Central memory CD8-positive, alpha-beta T cell (primary cell): ENCODE results near the gene GLYATL1B.
A peak's percentile ranks its signal among the peaks of the same experiment; 100 is the strongest.
"Not testable (repeated sequence)": the region's sequence is repeated elsewhere in the genome, so short reads cannot be mapped to it uniquely, and the experiment has no call there.

Experiments used
- ATAC-seq: fragments of 150-1000 bp; cut with Tn5 transposase; replicated peaks from 2 replicates; pipeline ENCODE4 v1.10.0; 2022; ENCODE audit warnings: mild to moderate bottlenecking, moderate FRiP score, moderate number of reproducible peaks; ENCODE audit not compliant: poor library complexity, severe bottlenecking; ENCODE audit errors: extremely low read depth
- DNase-seq, 2 donors: peaks; one replicate each; pipeline ENCODE4 v3.0.0; 2021; ENCODE audit warnings: low spot score in 2 of 2
- H3K27ac Mint-ChIP-seq: one replicate; pipeline ENCODE4 v1.8.0; 2022; ENCODE audit warnings: low read depth, mild to moderate bottlenecking, moderate library complexity, mixed read lengths
- H3K27me3 Mint-ChIP-seq: one replicate; pipeline ENCODE4 v1.8.0; 2022; ENCODE audit warnings: mixed read lengths
- H3K36me3 Mint-ChIP-seq: one replicate; pipeline ENCODE4 v1.8.0; 2022; ENCODE audit warnings: mild to moderate bottlenecking, moderate library complexity, mixed read lengths; ENCODE audit not compliant: insufficient read depth
- H3K4me1 Mint-ChIP-seq: one replicate; pipeline ENCODE4 v1.8.0; 2022; ENCODE audit warnings: mixed read lengths
- H3K4me3 Mint-ChIP-seq: one replicate; pipeline ENCODE4 v1.8.0; 2022; ENCODE audit warnings: mild to moderate bottlenecking, moderate library complexity, mixed read lengths
- H3K9me3 Mint-ChIP-seq: one replicate; pipeline ENCODE4 v1.8.0; 2022; ENCODE audit warnings: mixed read lengths

The GLYATL1B gene

DNA sequence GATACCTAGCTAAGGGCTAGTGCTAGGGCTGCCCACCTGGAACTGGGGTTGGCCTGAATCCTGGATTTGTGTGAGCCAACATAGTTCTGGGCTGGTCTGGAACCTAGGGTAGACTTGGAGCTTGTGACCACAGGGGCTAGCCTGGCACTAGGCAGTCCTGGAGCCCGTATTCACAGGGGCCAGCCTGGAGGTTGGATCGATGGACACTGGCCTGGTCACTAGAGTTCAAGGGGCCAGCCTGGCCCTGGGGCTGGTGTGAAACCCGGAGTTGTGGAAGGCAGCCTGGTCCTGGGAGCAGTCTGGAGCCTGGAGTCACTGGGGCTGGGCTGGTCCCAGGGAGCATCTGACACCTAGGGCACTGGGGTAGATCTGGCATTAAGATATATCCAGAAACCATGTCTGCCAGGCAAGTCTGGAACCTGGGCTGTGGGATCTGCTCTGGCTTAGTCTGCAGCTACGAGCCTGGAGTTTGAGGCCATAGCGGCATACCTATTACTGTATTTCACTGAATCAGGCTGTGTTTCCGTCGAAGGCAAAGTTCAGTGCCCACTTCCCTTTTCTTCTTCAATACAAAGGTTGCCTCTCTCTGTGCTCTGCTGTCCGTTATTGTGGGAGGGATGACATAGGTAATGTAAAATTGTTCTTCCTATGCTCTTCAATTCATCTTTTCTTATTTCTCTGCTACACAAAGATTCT lies 9.1 kb upstream of the GLYATL1B start:
- no peaks in the 10 kb centered on the region for H3K36me3 Mint-ChIP-seq
- H3K27me3 Mint-ChIP-seq: peaks cover 75% of the 10 kb centered on the region
- no peak for ATAC-seq
- H3K4me3 Mint-ChIP-seq: no peak overlapping the region
- no peak for DNase-seq
- H3K27ac Mint-ChIP-seq: no peak overlapping the region
- no peaks in the 10 kb centered on the region for H3K9me3 Mint-ChIP-seq
- no peaks in the 10 kb centered on the region for H3K4me1 Mint-ChIP-seq

DNA sequence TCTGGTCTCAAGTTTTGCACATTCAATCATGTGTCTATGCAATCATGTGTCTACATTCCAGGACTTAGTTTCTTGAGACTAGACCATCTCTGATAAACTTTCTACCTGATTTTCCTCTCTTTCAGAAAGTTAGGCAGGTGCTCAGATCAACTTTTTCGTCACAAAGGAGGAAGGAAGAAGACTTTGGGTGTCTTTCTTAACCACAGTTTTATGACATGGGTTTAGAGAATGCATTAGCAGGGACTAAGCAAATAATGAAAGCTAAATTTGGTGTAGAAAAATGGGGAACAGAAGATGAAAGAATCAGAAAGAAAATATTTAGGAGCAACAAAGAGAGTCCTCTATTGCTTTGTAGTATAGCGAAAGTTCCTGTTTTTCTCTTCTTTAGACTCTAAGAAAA lies 7.7 kb upstream of the GLYATL1B start:
- Mint-ChIP-seq H3K27me3 (peaks cover 72% of the 10 kb centered on the region), H3K36me3 (no peaks in the 10 kb centered on the region), H3K4me3 (no peak overlapping the region), H3K27ac (no peak overlapping the region), H3K4me1 (no peaks in the 10 kb centered on the region), H3K9me3 (no peaks in the 10 kb centered on the region)
- DNase-seq (no peak), ATAC-seq (no peak)

DNA sequence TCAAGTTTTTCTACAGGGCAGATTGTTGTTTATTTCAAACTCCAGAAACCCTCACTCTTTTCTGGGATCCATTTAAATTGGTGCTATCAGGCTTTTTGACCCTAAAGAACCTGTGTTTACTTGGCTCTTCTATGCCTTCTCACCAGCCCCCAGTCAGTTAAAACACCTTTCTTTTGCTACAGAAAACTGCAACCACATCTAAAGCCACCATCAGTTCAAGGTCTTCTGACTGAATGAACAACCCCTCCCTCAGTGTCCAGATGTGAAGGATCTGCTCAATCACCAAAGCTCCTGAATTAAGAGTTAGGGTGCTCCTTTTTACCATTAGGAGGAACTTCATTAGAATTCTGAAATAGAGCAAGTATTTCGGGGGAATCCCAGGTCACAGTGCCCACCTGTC lies 7.0 kb upstream of the GLYATL1B start:
- ATAC-seq: no peak
- H3K4me1 Mint-ChIP-seq: no peaks in the 10 kb centered on the region
- no peaks in the 10 kb centered on the region for H3K9me3 Mint-ChIP-seq
- H3K27me3 Mint-ChIP-seq: peaks cover 72% of the 10 kb centered on the region
- no peak overlapping the region for H3K4me3 Mint-ChIP-seq
- no peak overlapping the region for H3K27ac Mint-ChIP-seq
- no peaks in the 10 kb centered on the region for H3K36me3 Mint-ChIP-seq
- no peak for DNase-seq

- H3K4me3 Mint-ChIP-seq, H3K9me3 Mint-ChIP-seq, H3K36me3 Mint-ChIP-seq, H3K27ac Mint-ChIP-seq, ATAC-seq, DNase-seq, H3K4me1 Mint-ChIP-seq: not testable (repeated sequence)
- peaks cover 72% of the 10 kb centered on the region for H3K27me3 Mint-ChIP-seq
Measured at GRCh38 chr11:59080421-59080820, 5.7 kb upstream of the GLYATL1B start.

GRCh38 chr11:59081430-59082020 lies 4.6 kb upstream of the GLYATL1B start:
- not testable (repeated sequence) for H3K36me3 Mint-ChIP-seq, ATAC-seq, H3K4me1 Mint-ChIP-seq, H3K27ac Mint-ChIP-seq, DNase-seq, H3K4me3 Mint-ChIP-seq, H3K9me3 Mint-ChIP-seq
- peaks cover 73% of the 10 kb centered on the region for H3K27me3 Mint-ChIP-seq

DNA sequence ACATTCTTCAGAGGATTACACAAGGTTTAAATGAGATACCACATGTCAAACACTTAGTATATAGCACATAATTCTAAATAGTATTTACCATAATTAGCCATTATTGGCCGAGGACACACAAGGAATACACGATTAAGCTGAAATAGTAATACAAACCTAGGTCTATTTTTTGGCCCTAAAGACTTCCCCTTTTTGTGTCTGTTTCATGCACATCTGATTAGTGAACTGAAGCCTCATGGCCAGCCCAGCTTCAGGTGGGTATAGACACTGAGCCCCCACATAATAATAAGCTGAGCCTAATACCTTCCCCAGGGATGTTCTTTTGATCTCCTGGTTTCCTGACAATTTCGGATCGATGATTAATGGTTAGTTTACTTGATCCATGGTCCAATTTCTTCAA lies 2.1 kb downstream of the GLYATL1B start:
- DNase-seq (no peak), ATAC-seq (no peak)
- no peaks in the 10 kb centered on the region for H3K9me3 Mint-ChIP-seq
- no peaks in the 10 kb centered on the region for H3K4me1 Mint-ChIP-seq
- no peaks in the 10 kb centered on the region for H3K36me3 Mint-ChIP-seq
- H3K27me3 Mint-ChIP-seq: peaks cover 86% of the 10 kb centered on the region
- H3K4me3 Mint-ChIP-seq: no peak overlapping the region
- no peak overlapping the region for H3K27ac Mint-ChIP-seq

DNA sequence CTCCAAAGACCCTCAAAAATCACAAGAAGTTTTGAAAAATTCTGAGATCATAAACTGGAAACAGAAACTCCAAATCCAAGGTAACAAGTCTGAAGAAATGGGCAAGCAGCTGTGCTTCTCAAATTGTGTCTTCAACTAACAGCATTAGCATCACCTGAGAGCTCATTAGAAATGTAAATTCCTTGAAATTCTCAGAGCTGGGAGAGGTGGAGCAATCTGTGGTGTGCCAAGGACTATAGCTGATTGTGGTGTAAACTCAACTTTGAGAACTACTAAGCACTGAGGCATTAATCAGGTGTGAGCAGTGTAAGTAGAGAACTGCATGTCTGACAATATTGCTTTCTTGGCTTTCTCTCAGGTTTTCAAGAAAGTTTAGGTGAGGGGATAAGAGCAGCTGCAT lies 7.5 kb downstream of the GLYATL1B start:
- DNase-seq, H3K36me3 Mint-ChIP-seq, H3K4me3 Mint-ChIP-seq, ATAC-seq, H3K27ac Mint-ChIP-seq, H3K9me3 Mint-ChIP-seq, H3K4me1 Mint-ChIP-seq: not testable (repeated sequence)
- H3K27me3 Mint-ChIP-seq: peaks cover 91% of the 10 kb centered on the region

- not testable (repeated sequence) for H3K36me3 Mint-ChIP-seq, H3K9me3 Mint-ChIP-seq, H3K4me1 Mint-ChIP-seq, H3K27ac Mint-ChIP-seq, ATAC-seq, DNase-seq, H3K4me3 Mint-ChIP-seq
- peaks cover 94% of the 10 kb centered on the region for H3K27me3 Mint-ChIP-seq
Measured at GRCh38 chr11:59095225-59095624, 9.1 kb downstream of the GLYATL1B start.

GRCh38 chr11:59095972-59096575 lies 10.0 kb downstream of the GLYATL1B start:
- not testable (repeated sequence) for H3K4me1 Mint-ChIP-seq, H3K4me3 Mint-ChIP-seq, H3K36me3 Mint-ChIP-seq, ATAC-seq, DNase-seq, H3K27ac Mint-ChIP-seq, H3K9me3 Mint-ChIP-seq
- peaks cover 94% of the 10 kb centered on the region for H3K27me3 Mint-ChIP-seq

DNA sequence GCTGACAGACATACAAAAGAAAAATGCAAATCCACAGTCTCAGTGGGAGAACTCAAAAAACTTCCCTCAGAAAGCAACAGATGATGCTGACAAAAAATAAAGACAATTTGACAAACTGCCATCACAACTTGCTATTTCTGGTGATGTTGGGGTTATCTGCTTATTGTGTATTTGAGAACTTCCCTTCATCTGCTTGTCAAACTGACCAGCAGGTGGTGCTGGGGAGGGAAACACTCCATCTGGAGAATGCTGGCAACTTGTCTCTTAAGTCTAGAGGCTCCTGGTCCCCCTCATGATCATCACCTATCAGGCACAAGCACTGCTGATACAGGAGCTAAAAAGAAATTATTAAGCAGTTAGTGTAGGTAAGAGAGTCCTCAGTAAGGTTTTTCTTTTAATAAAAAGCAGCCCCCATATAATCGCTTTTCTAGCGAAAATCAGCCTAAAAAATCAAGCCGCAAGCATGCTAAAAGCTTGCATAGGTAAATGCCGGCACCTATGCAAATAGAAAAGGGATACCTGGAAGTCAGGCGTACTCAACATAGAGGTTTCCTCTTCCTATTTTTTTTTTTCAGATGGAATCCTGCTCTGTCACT lies 11.1 kb downstream of the GLYATL1B start:
- Mint-ChIP-seq H3K36me3 (peaks cover 2% of the 10 kb centered on the region), H3K27me3 (peaks cover 86% of the 10 kb centered on the region), H3K9me3 (no peaks in the 10 kb centered on the region), H3K4me3 (no peak overlapping the region), H3K27ac (no peak overlapping the region), H3K4me1 (peaks cover 6% of the 10 kb centered on the region)
- DNase-seq (peak; percentile 50 to 51), ATAC-seq (peak; percentile 62)

DNA sequence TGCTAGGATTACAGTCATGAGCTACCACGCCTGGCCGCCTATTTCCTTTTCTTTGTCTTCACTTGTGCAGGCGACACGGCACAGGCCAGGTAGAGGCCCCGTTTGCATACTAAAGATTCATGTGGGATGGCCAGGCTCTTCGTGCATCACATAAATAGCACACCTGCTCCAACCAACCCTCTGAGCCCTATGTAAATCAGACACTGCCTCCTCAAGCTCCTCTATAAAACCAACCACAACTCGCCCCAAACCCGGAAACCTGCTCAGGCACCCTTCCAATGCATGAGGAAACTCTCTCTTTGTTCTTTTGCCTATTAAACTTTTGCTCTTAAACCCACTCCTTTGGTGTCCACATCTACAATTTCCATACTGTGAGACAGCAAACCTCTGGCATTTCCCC lies 11.8 kb downstream of the GLYATL1B start:
- H3K4me3 Mint-ChIP-seq, H3K9me3 Mint-ChIP-seq, ATAC-seq, H3K27ac Mint-ChIP-seq, H3K36me3 Mint-ChIP-seq, H3K4me1 Mint-ChIP-seq, DNase-seq: not testable (repeated sequence)
- peaks cover 79% of the 10 kb centered on the region for H3K27me3 Mint-ChIP-seq

DNA sequence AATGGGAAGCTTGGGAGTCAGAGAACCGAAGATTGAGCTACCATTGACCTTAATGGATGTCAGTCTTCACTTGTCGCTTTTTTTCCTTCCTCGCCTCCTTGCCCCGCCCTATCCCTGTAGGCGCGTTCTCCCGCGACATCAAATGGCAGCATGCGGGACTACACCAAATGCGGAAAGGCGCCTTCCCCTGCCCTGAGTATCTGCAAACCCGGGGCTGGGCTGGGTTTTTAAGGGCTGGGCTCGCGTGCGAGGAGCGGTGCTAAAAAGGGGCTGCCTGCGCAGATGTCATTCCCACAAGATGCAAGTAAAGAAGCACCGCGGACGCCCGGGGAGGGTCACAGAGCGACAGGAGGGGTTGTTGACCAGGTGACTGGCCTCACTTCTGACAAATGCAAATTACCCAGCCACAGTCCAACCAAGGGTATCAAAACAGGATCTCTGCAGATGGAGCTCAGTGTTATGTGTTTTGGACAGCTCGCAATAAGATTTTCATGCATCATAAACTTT lies 16.2 kb downstream of the GLYATL1B start:
- peaks cover 3% of the 10 kb centered on the region for H3K36me3 Mint-ChIP-seq
- H3K27ac Mint-ChIP-seq: no peak overlapping the region
- H3K27me3 Mint-ChIP-seq: peaks cover 50% of the 10 kb centered on the region
- peak overlapping the region; percentile 54 for H3K4me3 Mint-ChIP-seq
- peaks cover 31% of the 10 kb centered on the region for H3K4me1 Mint-ChIP-seq
- no peak for DNase-seq
- H3K9me3 Mint-ChIP-seq: no peaks in the 10 kb centered on the region
- ATAC-seq: no peak
